Suppressor macrophage treated with lipopolysaccharide for 1 hour (primary cell): ENCODE measurements around the gene SSBP3.
"Not testable (repeated sequence)": the region's sequence is repeated elsewhere in the genome, so short reads cannot be mapped to it uniquely, and the experiment has no call there.

Source experiments
- DNase-seq, 3 donors: peaks; one replicate each; pipeline ENCODE4 v3.0.0-alpha.2; 2020 to 2022

SSBP3 gene

GRCh38 chr1:54347955-54348699 is 58.1 kb downstream of the SSBP3 start:
- no peak for DNase-seq

GRCh38 chr1:54347261-54347954 is 58.8 kb downstream of the SSBP3 start:
- DNase-seq: no peak

DNA sequence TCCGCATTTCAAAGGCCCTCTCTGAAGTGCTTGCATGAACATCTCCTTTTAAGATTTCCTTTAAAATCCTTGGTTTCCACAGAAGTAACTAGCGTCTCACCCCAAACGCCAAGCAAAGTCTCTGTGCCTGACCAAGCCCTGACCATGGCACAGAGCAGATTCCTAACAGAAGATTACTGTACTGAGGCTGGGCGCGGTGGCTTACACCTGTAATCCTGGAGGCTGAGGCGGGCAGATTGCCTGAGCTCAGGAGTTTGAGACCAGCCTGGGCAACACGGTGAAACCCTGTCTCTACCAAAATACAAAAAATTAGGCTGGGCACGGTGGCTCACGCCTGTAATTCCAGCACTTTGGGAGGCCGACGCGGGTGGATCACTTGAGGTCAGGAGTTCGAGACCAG is 60.6 kb downstream of the SSBP3 start:
- not testable (repeated sequence) for DNase-seq

- no peak for DNase-seq
These were observed 61.1 kb downstream of the SSBP3 start for GRCh38 chr1:54345116-54345515.

DNA sequence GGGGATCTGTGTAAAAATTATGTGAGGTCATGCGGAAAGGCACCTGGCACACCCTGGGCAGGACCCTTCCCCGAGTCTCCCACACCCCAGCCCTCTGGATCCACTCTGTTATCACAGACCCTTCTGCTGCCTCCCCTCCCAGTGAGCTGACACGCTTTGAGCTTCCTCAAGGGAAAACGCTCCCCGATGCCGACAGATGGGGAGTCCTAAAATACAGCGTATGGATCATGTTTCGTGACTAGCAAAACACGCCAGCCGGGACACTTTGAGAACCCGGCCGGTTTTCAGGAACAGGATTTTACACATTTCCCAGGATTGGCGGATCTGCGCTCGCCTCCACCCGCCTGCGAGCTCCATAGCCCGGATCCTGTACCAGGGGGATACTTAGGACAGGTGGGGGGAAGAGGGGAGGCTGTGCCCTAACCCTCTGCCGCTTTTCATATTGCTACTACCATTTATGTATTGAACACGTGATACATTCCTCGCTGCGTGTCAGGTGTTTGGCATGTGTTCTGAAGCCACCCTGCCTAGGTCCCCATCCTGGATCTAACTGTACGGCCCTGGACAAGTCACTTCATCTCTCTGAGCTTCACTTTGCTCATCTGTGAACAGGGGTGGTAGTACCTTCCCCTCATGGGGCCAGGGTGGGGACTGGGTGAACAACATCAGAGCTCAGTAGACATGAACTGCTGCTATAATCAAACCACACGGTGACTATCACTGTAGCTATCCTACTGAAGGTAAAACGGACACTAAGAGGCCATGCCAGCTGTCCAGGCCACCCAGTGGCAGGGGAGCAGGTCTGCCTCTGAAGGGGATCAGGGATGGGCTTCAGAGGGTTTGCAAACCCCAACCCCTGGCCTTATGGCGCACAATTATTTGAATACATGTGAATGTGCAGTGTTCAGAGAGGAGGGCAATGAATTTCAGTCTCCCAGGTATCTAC is 63.2 kb downstream of the SSBP3 start:
- no peak for DNase-seq

DNA sequence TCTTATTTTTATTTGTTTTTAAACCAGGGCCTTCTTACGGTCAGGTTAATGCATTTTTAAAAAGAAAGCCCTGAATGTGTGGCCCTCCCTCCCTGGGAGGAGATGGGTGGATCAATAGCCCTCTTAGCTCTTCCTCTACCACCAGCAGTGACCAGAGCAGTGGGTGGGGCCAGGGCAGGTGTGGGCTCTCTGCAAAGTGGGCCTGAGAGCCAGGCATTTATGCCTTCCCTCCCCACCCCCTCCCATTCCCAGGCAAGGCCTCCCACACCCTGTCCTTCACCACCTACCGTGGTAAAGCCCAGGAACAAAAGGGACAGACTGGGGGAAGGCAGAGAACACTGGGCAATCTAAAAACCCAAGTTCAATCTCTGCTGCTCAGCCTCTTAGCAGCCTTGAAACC is 63.9 kb downstream of the SSBP3 start:
- no peak for DNase-seq

- no peak for DNase-seq
These were observed 64.4 kb downstream of the SSBP3 start for GRCh38 chr1:54341763-54342162.

DNA sequence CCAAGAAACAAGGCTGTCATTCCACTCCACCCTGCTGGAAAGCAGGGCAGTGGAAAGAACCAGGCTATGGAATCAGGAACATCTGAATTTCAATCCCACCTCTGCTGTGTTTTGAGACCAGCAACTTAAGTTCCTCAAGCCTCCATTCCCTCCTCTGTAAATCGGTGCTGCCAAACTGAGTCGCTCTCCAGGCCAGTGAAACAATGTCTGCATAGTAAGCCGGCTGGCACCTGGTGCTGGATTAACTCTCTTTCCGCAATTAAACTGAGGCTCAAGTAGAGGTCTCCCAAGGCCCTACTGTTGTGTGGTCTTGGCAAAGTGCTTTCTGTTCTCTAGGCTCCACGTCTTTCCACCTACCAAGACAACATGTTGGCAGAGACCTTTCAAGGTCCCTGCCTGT is 65.3 kb downstream of the SSBP3 start:
- DNase-seq: no peak

DNA sequence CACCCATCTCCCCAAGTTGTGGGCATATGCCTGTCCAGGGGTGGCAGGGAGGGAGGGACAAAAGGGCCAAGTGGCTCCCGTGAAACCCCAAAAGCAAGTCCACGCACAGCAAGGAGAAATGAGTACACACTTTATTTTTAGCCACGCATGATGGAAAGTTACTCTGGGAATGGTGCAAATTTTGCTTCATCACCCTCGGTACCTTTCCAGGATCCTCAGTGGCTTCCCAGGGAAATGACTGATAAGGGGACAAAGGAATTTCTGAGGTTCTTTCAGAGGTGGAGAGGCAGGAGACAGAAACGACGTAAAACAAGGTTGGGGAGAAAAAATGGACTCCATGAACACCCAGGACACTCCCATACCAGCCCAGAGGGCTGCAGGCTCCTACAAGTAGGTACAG is 65.8 kb downstream of the SSBP3 start:
- no peak for DNase-seq

GRCh38 chr1:54339126-54339525 is 67.1 kb downstream of the SSBP3 start:
- DNase-seq: no peak

DNA sequence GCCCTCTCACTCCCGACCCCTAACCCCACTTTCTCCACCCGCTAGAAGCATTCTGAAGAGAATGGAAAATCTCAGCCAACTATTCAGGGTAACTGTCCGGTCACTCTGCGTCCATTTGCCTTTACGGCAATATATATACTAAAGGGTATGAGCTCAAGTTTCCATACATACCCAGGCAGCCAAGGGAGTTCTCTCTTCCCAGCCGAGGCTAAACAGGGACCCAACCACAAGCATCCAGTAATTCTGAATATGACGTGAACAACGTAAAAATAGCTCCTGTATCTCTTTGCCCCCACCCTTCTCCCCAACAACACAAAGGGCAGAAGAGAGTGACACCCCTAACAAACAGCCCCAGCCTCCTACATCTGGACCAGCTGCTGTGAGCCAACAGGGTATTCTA is 67.7 kb downstream of the SSBP3 start:
- no peak for DNase-seq

DNA sequence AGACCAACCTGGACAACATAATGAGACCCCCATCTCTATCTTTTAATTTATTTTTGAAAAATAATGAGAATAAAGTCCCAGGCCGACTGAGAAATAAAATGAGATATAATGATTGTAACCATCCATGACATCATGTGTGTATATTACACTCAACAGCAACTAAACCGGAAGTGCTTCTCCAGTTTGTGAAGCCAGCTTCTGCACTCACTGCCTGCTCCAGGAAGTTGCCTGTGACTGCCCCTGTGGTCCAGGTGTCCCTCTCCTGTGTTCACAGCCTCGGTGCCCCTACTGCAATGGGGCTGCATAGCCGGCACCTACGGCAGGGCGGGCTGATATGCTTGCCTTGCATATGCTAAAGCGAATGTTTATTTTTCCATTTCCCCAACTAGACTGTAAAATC is 68.3 kb downstream of the SSBP3 start:
- DNase-seq: peak in 1 of 3 donors; percentile 32

DNA sequence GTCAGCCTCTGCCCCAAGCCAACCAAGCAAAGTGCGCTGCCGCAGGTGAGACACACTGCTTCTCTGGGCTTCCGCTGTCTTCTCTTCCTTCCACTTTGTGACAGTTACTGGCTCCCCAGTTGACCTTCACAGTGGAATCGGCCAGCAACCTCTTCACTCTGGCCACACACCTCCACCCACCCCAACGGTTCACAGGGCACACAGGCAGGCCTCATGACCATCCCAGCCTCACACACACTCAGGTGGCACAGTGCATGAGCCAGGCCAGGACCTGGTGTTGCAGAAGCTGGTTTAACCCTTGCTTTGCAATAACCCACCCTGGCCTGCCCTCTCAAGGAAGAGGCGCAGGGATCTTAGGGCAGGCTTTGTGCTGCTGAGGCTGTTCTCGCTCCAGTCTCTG is 69.2 kb downstream of the SSBP3 start:
- DNase-seq: no peak

DNA sequence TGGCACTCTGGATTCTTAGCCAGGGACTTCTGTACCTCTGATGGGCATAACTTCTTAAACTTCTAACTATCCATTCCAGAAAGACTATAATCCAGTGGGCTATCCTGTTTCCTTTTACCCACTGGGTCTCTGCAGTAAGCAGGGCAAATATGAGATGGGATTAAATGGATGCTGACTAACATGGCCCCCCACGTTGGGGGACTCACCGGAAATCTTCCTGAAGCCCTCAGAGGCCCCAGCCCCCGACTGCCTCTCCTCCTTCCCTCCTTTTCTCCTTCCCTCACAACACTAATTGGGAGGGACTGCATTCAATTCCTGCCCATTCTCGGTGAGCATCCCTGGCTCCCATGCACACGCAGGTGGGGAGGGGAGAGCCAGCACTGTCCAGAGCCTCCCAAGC is 70.1 kb downstream of the SSBP3 start:
- no peak for DNase-seq

- no peak for DNase-seq
These were observed 70.5 kb downstream of the SSBP3 start for GRCh38 chr1:54335755-54336108.

DNA sequence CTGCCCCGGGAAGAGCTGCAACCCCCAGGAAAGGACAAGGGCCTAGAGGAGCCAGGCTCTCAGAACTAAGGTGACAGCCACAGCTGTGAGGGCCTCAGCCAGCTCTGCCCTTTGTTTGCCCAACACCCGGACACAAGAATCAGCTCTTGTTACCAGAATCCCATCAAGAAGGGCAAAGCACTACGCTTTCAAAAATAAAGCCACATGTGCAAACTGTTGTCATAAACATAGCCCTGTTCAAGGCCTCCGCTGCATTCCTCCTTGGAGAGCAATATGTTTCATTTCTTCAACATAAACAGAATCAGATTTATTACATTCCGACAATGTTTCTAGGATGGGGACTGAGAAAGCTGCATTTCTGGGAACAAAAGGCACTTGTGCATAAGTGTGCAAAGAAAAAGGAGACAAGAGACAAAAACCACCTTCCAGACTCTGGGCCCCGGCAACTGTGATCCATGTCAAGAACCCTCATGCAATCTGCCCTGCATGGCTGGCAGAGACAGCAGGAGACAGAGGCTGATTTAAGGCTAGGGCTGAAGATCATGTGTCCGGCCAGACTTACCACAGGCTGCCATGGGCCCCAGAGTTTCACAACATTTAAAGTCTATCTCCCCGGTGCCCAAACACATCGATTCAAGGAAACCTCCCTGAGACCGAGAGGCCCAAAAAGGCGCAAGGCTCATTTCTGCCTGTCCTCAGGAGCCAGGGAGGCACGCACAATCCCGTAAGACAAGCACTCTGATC is 71.0 kb downstream of the SSBP3 start:
- DNase-seq: no peak

GRCh38 chr1:54332781-54333585 is 73.2 kb downstream of the SSBP3 start:
- peak in 1 of 3 donors; percentile 17 for DNase-seq

- no peak for DNase-seq
These were observed 74.2 kb downstream of the SSBP3 start for GRCh38 chr1:54331843-54332463.

- DNase-seq: no peak
These were observed 75.0 kb downstream of the SSBP3 start for GRCh38 chr1:54331091-54331772.

DNA sequence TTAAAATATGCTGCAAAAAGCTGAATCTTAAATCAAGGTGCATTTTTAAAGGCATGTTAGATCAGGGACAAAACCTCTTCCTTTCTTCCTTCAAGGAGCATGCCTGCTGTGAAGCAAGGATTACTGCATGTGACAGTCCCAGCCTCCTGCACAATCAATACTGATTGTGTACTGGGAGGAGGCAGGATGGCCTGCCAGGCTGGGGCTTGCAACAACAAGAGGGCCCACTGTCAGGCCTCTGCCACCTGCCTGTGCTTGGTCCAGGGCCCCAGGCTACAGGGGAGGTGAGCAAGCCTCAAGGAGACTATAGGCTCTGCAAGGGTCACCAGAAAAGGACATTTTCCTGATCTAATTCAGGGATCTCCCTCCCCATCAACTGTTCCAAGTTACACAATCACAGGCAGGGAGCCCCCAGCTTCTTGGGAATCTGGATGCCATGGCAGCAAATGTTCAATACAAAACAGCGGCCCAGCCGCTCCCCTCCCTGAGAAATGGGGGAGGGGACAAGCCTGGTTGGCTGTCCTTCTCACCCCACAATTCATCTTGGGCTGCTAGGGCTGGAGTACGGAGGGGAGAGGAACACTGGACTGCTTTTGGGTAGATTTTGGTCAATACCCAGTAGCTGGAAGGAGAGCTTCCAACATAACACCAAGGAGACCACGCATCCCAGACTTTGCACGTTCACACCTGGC is 76.7 kb downstream of the SSBP3 start:
- DNase-seq: no peak
